ENCODE measurements around the gene TNNI2.
A peak's percentile ranks its signal among the peaks of the same experiment; 100 is the strongest.

Gene TNNI2

DNA sequence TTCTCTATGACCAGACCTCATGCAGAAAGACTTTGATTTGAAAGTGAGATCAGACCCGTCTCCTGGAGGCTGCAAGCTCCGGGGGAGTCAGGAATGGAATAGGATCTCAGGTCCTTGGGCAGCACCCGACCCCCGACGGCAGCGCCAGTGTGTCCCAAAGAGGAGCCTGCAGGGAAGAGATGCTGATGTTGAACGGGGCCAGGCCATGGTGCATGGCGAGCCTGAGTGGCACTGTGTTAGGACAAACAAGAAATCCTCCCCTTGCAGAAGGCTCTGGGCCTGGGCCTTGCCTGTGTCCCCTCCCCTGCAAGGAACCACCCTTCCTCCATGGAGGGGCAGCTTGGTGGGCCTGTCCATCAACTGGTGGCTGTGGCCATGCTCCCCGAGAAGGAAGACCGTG is 24.1 kb upstream of the TNNI2 start:
- TF ChIP-seq, protein P1, sequence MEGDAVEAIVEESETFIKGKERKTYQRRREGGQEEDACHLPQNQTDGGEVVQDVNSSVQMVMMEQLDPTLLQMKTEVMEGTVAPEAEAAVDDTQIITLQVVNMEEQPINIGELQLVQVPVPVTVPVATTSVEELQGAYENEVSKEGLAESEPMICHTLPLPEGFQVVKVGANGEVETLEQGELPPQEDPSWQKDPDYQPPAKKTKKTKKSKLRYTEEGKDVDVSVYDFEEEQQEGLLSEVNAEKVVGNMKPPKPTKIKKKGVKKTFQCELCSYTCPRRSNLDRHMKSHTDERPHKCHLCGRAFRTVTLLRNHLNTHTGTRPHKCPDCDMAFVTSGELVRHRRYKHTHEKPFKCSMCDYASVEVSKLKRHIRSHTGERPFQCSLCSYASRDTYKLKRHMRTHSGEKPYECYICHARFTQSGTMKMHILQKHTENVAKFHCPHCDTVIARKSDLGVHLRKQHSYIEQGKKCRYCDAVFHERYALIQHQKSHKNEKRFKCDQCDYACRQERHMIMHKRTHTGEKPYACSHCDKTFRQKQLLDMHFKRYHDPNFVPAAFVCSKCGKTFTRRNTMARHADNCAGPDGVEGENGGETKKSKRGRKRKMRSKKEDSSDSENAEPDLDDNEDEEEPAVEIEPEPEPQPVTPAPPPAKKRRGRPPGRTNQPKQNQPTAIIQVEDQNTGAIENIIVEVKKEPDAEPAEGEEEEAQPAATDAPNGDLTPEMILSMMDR (IDR thresholded peaks at IDR 0.05; ENCODE audit: poor library complexity, severe bottlenecking), result no peak
- ATAC-seq (ENCODE audit: low read depth) (no peak), DNase-seq (ENCODE audit: low spot score) (no peak)
- Histone ChIP-seq H3K27me3 (ENCODE audit: insufficient read depth, poor library complexity, severe bottlenecking) (no peaks in the 10 kb centered on the region), H3K4me3 (ENCODE audit: severe bottlenecking) (no peak overlapping the region), H3K27ac (ENCODE audit: poor library complexity, severe bottlenecking) (no peak overlapping the region), H3K36me3 (ENCODE audit: low read depth) (no peaks in the 10 kb centered on the region), H3K9me3 (ENCODE audit: severe bottlenecking) (no peaks in the 10 kb centered on the region), H3K4me1 (ENCODE audit: insufficient read depth, poor library complexity, severe bottlenecking) (no peaks in the 10 kb centered on the region)

DNA sequence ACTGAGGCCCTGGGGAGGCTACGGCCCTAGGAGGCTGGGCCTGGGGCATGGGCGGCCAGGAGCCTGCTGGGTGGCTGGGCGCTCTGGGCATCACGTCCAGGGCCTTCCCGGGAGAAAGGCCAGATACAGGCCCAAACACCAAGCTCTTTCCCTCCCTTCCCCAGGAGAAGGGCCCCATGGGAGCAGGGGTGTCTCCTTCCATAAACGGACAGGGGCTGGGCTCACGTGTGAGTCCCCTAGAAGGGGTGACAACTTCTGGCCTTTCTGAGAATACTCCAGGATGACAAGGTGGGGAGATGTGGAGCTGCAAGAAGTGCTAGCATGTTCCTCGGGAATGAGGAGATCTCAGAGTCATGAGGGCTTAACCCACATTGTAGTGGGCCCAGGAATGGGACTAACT is 23.5 kb upstream of the TNNI2 start:
- no peak for DNase-seq (ENCODE audit: low spot score)
- Histone ChIP-seq H3K27ac (ENCODE audit: poor library complexity, severe bottlenecking) (no peak overlapping the region), H3K36me3 (ENCODE audit: low read depth) (no peaks in the 10 kb centered on the region), H3K9me3 (ENCODE audit: severe bottlenecking) (peaks cover under 1% of the 10 kb centered on the region), H3K4me1 (ENCODE audit: insufficient read depth, poor library complexity, severe bottlenecking) (peaks cover 5% of the 10 kb centered on the region), H3K27me3 (ENCODE audit: insufficient read depth, poor library complexity, severe bottlenecking) (no peaks in the 10 kb centered on the region), H3K4me3 (ENCODE audit: severe bottlenecking) (no peak overlapping the region)
- ATAC-seq (ENCODE audit: low read depth), result no peak
- TF ChIP-seq, protein P1 (IDR thresholded peaks at IDR 0.05; ENCODE audit: poor library complexity, severe bottlenecking), result no peak

DNA sequence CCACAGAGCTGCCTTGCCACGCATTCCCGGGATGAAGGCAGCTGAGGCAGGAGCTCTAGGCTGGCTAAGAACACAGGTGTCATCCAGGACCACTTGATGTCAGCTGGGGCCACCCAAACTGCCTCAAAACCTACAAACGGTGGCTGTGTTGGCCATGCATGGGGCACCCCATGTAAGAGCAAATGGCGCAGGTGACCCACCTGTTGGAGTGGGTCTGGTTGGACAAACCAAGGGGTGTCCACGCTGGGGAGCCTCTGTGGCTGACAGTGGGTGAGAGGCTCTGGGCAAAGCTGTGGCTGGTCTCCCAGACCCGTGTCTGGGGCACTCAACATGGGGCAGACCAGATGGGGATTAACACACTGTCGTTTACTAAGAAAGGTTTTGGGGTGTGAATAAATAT is 23.0 kb upstream of the TNNI2 start:
- TF ChIP-seq, protein P1 (IDR thresholded peaks at IDR 0.05; ENCODE audit: poor library complexity, severe bottlenecking), result no peak
- no peak for DNase-seq (ENCODE audit: low spot score)
- Histone ChIP-seq H3K9me3 (ENCODE audit: severe bottlenecking) (peaks cover 4% of the 10 kb centered on the region), H3K27ac (ENCODE audit: poor library complexity, severe bottlenecking) (no peak overlapping the region), H3K27me3 (ENCODE audit: insufficient read depth, poor library complexity, severe bottlenecking) (no peaks in the 10 kb centered on the region), H3K36me3 (ENCODE audit: low read depth) (no peaks in the 10 kb centered on the region), H3K4me1 (ENCODE audit: insufficient read depth, poor library complexity, severe bottlenecking) (peaks cover 10% of the 10 kb centered on the region), H3K4me3 (ENCODE audit: severe bottlenecking) (no peak overlapping the region)
- ATAC-seq (ENCODE audit: low read depth), result no peak

DNA sequence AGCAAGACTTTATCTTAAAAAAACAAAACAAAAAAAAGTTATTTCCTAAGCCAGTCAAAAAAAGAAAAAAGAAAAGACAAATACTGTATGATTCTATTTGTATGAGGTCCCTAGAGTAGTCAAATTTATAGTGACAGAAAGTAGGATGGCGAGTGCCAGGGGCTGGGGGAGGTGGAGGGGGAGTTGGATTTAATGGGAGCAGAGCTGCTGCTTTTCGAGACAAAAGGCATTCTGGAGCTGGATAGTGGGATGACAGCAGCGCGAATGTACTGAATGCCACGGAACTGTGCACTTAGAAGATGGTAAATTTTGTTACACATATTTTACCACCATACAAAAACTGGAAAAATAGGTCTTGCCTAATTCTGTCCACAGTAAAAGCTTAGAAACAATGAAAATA is 21.8 kb upstream of the TNNI2 start:
- TF ChIP-seq, protein P1 (IDR thresholded peaks at IDR 0.05; ENCODE audit: poor library complexity, severe bottlenecking), result no peak
- DNase-seq (ENCODE audit: low spot score) (no peak), ATAC-seq (ENCODE audit: low read depth) (no peak)
- peaks cover 4% of the 10 kb centered on the region for H3K9me3 ChIP-seq (ENCODE audit: severe bottlenecking)
- H3K27me3 ChIP-seq (ENCODE audit: insufficient read depth, poor library complexity, severe bottlenecking), result no peaks in the 10 kb centered on the region
- no peaks in the 10 kb centered on the region for H3K36me3 ChIP-seq (ENCODE audit: low read depth)
- peaks cover 17% of the 10 kb centered on the region for H3K4me1 ChIP-seq (ENCODE audit: insufficient read depth, poor library complexity, severe bottlenecking)
- H3K27ac ChIP-seq (ENCODE audit: poor library complexity, severe bottlenecking), result peak overlapping the region; percentile 29
- H3K4me3 ChIP-seq (ENCODE audit: severe bottlenecking), result no peak overlapping the region

DNA sequence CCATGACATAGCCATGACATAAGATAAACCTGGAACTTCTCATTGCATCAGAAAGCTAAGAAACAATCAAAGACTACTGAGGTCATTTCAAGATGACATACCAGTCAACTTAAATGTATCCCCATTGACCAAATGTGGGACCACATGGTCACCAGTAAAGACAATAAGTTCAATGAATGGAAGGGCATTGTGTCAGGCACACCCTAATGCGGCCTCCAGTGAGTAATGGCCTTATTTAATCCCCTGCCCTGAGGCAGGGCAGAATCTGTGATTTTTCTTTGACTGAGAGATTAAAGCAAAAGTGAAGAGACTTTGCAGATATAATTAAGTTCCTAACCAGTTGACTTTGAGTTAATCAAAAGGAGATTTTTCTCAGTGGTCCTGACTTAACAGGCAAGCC is 21.3 kb upstream of the TNNI2 start:
- Histone ChIP-seq H3K27ac (ENCODE audit: poor library complexity, severe bottlenecking) (peak overlapping the region; percentile 29), H3K9me3 (ENCODE audit: severe bottlenecking) (peaks cover 4% of the 10 kb centered on the region), H3K36me3 (ENCODE audit: low read depth) (no peaks in the 10 kb centered on the region), H3K27me3 (ENCODE audit: insufficient read depth, poor library complexity, severe bottlenecking) (no peaks in the 10 kb centered on the region), H3K4me3 (ENCODE audit: severe bottlenecking) (no peak overlapping the region), H3K4me1 (ENCODE audit: insufficient read depth, poor library complexity, severe bottlenecking) (peaks cover 17% of the 10 kb centered on the region)
- no peak for DNase-seq (ENCODE audit: low spot score)
- ATAC-seq (ENCODE audit: low read depth), result peak; percentile 35; the same call in 1 of the 3 replicates
- TF ChIP-seq, protein P1 (IDR thresholded peaks at IDR 0.05; ENCODE audit: poor library complexity, severe bottlenecking), result no peak

All from RWPE2 (cell line).